ENCODE measurements around the gene DUSP8.

The DUSP8 gene

GRCh38 chr11:1536065-1536843, 35.8 kb downstream of the DUSP8 start:
- Mint-ChIP-seq H3K36me3 (ENCODE audit: low read depth) (no peaks in the 10 kb centered on the region), H3K4me3 (peak overlapping the region; percentile 31 to 46 (median 32)), H3K4me1 (peaks cover 15% of the 10 kb centered on the region), H3K27me3 (ENCODE audit: low read depth) (peaks cover 37% of the 10 kb centered on the region), H3K9me3 (no peaks in the 10 kb centered on the region), H3K27ac (no peak overlapping the region)
- TF ChIP-seq, protein P1, sequence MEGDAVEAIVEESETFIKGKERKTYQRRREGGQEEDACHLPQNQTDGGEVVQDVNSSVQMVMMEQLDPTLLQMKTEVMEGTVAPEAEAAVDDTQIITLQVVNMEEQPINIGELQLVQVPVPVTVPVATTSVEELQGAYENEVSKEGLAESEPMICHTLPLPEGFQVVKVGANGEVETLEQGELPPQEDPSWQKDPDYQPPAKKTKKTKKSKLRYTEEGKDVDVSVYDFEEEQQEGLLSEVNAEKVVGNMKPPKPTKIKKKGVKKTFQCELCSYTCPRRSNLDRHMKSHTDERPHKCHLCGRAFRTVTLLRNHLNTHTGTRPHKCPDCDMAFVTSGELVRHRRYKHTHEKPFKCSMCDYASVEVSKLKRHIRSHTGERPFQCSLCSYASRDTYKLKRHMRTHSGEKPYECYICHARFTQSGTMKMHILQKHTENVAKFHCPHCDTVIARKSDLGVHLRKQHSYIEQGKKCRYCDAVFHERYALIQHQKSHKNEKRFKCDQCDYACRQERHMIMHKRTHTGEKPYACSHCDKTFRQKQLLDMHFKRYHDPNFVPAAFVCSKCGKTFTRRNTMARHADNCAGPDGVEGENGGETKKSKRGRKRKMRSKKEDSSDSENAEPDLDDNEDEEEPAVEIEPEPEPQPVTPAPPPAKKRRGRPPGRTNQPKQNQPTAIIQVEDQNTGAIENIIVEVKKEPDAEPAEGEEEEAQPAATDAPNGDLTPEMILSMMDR (IDR thresholded peaks at IDR 0.05; ENCODE audit: unreplicated experiment in 3 of 3): no peak

DNA sequence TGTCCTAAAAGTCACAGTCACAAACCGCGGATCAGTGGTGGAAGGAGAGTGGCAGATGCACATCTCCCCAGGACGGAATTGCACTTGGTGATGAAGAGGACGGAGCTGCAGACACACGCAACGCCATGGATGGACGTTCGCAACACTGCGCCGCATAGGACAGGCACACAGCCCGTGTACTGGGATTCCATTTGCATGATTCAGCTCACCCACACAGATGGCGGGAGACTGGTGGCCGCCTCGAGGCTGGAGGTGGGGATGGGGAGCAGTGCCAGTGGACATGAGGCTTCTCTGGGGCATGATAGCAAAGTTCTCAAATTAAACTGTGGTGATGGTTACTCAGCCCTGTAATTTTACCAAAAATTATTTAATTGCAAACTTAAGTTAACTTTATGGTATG, 37.4 kb downstream of the DUSP8 start:
- Mint-ChIP-seq H3K27ac (no peak overlapping the region), H3K36me3 (ENCODE audit: low read depth) (no peaks in the 10 kb centered on the region), H3K9me3 (no peaks in the 10 kb centered on the region), H3K4me3 (peak overlapping the region in 1 of 3 experiments; percentile 48), H3K27me3 (ENCODE audit: low read depth) (peaks cover 22% of the 10 kb centered on the region), H3K4me1 (peaks cover 16% of the 10 kb centered on the region)
- TF ChIP-seq, protein P1 (IDR thresholded peaks at IDR 0.05; ENCODE audit: unreplicated experiment in 3 of 3): no peak

- Mint-ChIP-seq H3K27ac (no peak overlapping the region), H3K27me3 (ENCODE audit: low read depth) (peaks cover 17% of the 10 kb centered on the region), H3K4me3 (no peak overlapping the region)
Measured at GRCh38 chr11:1534171-1534570, 37.9 kb downstream of the DUSP8 start.

GRCh38 chr11:1533342-1533725, 38.7 kb downstream of the DUSP8 start:
- TF ChIP-seq, protein P1 (IDR thresholded peaks at IDR 0.05; ENCODE audit: unreplicated experiment in 3 of 3): no peak
- Mint-ChIP-seq H3K4me1 (peaks cover 16% of the 10 kb centered on the region), H3K27ac (no peak overlapping the region)

More at GRCh38 chr11:1534171-1534570, 37.9 kb downstream of the DUSP8 start:
- Mint-ChIP-seq H3K9me3 (no peaks in the 10 kb centered on the region), H3K4me1 (peaks cover 16% of the 10 kb centered on the region), H3K36me3 (ENCODE audit: low read depth) (no peaks in the 10 kb centered on the region)
- TF ChIP-seq, protein P1 (IDR thresholded peaks at IDR 0.05; ENCODE audit: unreplicated experiment in 3 of 3): no peak

GRCh38 chr11:1532606-1533341, 39.3 kb downstream of the DUSP8 start:
- Mint-ChIP-seq H3K4me1 (peaks cover 16% of the 10 kb centered on the region), H3K27ac (no peak overlapping the region), H3K4me3 (peak overlapping the region in 1 of 3 experiments; percentile 12), H3K27me3 (ENCODE audit: low read depth) (peaks cover 3% of the 10 kb centered on the region), H3K9me3 (no peaks in the 10 kb centered on the region), H3K36me3 (ENCODE audit: low read depth) (no peaks in the 10 kb centered on the region)
- TF ChIP-seq, protein P1 (IDR thresholded peaks at IDR 0.05; ENCODE audit: unreplicated experiment in 3 of 3): no peak

More at GRCh38 chr11:1533342-1533725, 38.7 kb downstream of the DUSP8 start:
- no peaks in the 10 kb centered on the region for H3K9me3 Mint-ChIP-seq
- no peaks in the 10 kb centered on the region for H3K36me3 Mint-ChIP-seq (ENCODE audit: low read depth)
- peaks cover 8% of the 10 kb centered on the region for H3K27me3 Mint-ChIP-seq (ENCODE audit: low read depth)
- no peak overlapping the region for H3K4me3 Mint-ChIP-seq
